Mucosa of descending colon (tissue), 3 donors: ENCODE measurements around the gene CFAP45. TPM values are rescaled to one million over a fixed set of nuclear protein-coding genes. Genes with fewer than 3 reads are reported as not detected.

Experiments used
- ATAC-seq: fragments of 200-7000 bp; cut with Tn5 transposase; one replicate; pipeline ENCODE4 v1.9.1; 2020; ENCODE audit warnings: mild to moderate bottlenecking, moderate library complexity
- DNase-seq, 3 donors: peaks; one replicate each; pipeline ENCODE4 v3.0.0-alpha.2; 2020
- H3K36me3 ChIP-seq: fragments of 200-600 bp; one replicate; pipeline ENCODE4 v1.8.0; 2021; ENCODE audit warnings: low read depth, mild to moderate bottlenecking
- H3K4me1 ChIP-seq: fragments of 200-600 bp; one replicate; pipeline ENCODE4 v1.8.0; 2021; ENCODE audit warnings: low read depth, mild to moderate bottlenecking
- H3K4me3 ChIP-seq: fragments of 200-600 bp; one replicate; pipeline ENCODE4 v1.8.0; 2021; ENCODE audit warnings: mild to moderate bottlenecking
- H3K9me3 ChIP-seq: fragments of 200-600 bp; one replicate; pipeline ENCODE4 v1.8.0; 2021; ENCODE audit warnings: mild to moderate bottlenecking
- CTCF ChIP-seq: fragments of 200-600 bp; IDR thresholded peaks from one replicate; pipeline ENCODE4 v1.8.0; 2022; ENCODE audit warnings: antibody characterized with exemption, mild to moderate bottlenecking
- intact Hi-C, 2 donors: fragments of 100-400 bp; cut with DNase I in 1 of 2; cut with micrococcal nuclease in 1 of 2; formaldehyde crosslinking; loops; one replicate each; pipeline versions ENCODE4 v1.11.0 to v1.11.1; 2022; cut with DNase I, micrococcal nuclease
- total RNA-seq, 3 donors: library from RNA; stranded (reverse); fragmentation: NEBNext Ultra II Directional in 2 of 3; extraction: Animal tissue kit (Norgen Biotek cat#: 25700) in 2 of 3; gene quantifications; one replicate each; pipeline versions ENCODE4 v1.2.1 to v1.2.4, GENCODE V29; 2021 to 2023
- donor health status: DM: no; HTN: no; CAD: no; lungs with moderate emphysema.
- donor health status: DM: no; HTN: no; CAD: no.
- donor health status: DM: no; HTN: yes; CAD: no.

CFAP45 gene
- total RNA-seq, 3 donors from 2014 or later = 0.36 to 0.57 TPM; not detected in 1

GRCh38 chr1:159866905-159867663 is 32.9 kb downstream of the CFAP45 start:
- Histone ChIP-seq H3K9me3 (no peaks in the 10 kb centered on the region), H3K36me3 (no peaks in the 10 kb centered on the region), H3K4me3 (no peak overlapping the region), H3K4me1 (peaks cover 13% of the 10 kb centered on the region)
- intact Hi-C loops = no loop called here
- TF ChIP-seq CTCF = no peak
- peak in 1 of 3 donors; percentile 38 for DNase-seq
- peak; percentile 24 for ATAC-seq

- Histone ChIP-seq H3K4me1 (peaks cover 13% of the 10 kb centered on the region), H3K36me3 (no peaks in the 10 kb centered on the region), H3K4me3 (no peak overlapping the region), H3K9me3 (no peaks in the 10 kb centered on the region)
- TF ChIP-seq CTCF = no peak
- no peak for ATAC-seq
- intact Hi-C loops = no loop called here
- DNase-seq = no peak
Observed at GRCh38 chr1:159866066-159866465, 33.9 kb downstream of the CFAP45 start.

GRCh38 chr1:159864262-159864661 is 35.7 kb downstream of the CFAP45 start:
- intact Hi-C loops = no loop called here
- H3K36me3 ChIP-seq = no peaks in the 10 kb centered on the region
- H3K9me3 ChIP-seq = no peaks in the 10 kb centered on the region
- no peak for DNase-seq
- no peak overlapping the region for H3K4me3 ChIP-seq
- no peak for ATAC-seq
- no peak for TF ChIP-seq CTCF
- H3K4me1 ChIP-seq = peaks cover 13% of the 10 kb centered on the region

GRCh38 chr1:159862557-159862956 is 37.4 kb downstream of the CFAP45 start, which contains the start of gene VSIG8:
Gene VSIG8, minus strand, starts transcription at chr1:159862657. Its CDS starts 136 bp downstream, at chr1:159862521.
- DNase-seq (no peak), ATAC-seq (no peak)
- intact Hi-C loops = no loop called here
- no peaks in the 10 kb centered on the region for H3K36me3 ChIP-seq
- no peak within 1 kb of the TSS for H3K4me3 ChIP-seq
- H3K9me3 ChIP-seq = no peaks in the 10 kb centered on the region
- TF ChIP-seq CTCF = no peak
- no peaks in the 10 kb centered on the region for H3K4me1 ChIP-seq

- Histone ChIP-seq H3K36me3 (no peaks in the 10 kb centered on the region), H3K4me1 (no peaks in the 10 kb centered on the region), H3K9me3 (no peaks in the 10 kb centered on the region), H3K4me3 (no peak overlapping the region)
- ATAC-seq (no peak), DNase-seq (no peak)
- no peak for TF ChIP-seq CTCF
- intact Hi-C loops = no loop called here
Observed at GRCh38 chr1:159862031-159862430, 37.9 kb downstream of the CFAP45 start.
